Activated naive CD4-positive, alpha-beta T cell treated with anti-CD3 and anti-CD28 coated beads, Interleukin-2, amount 50 U/mL, for 72 hours (primary cell): Measurements from ENCODE around the gene SIRPG. TPM values are rescaled to one million over a fixed set of nuclear protein-coding genes. Genes with fewer than 3 reads are reported as not detected.
"Not testable (repeated sequence)": the region's sequence is repeated elsewhere in the genome, so short reads cannot be mapped to it uniquely, and the experiment has no call there.

Experiments used
- ATAC-seq, 2 donors: fragments of 150-1000 bp; cut with Tn5 transposase; 2 replicates each; pipeline ENCODE4 v1.10.0; 2021; ENCODE audit warnings: mild to moderate bottlenecking in 2 of 2, moderate library complexity in 2 of 2
- DNase-seq, 2 donors: peaks; one replicate each; pipeline ENCODE4 v3.0.0; 2021 to 2022; ENCODE audit warnings: low spot score in 2 of 2
- H3K27ac Mint-ChIP-seq, 2 donors: one replicate each; pipeline ENCODE4 v1.8.0; 2022; ENCODE audit warnings: mild to moderate bottlenecking in 2 of 2, mixed read lengths in 2 of 2
- H3K36me3 Mint-ChIP-seq, 2 donors: one replicate each; pipeline ENCODE4 v1.8.0; 2022; ENCODE audit warnings: mixed read lengths in 2 of 2
- H3K9me3 Mint-ChIP-seq, 2 donors: one replicate each; pipeline ENCODE4 v1.8.0; 2022; ENCODE audit warnings: mixed read lengths in 2 of 2
- total RNA-seq, 2 donors: library from RNA; stranded (reverse); gene quantifications; one replicate each; pipeline ENCODE4 v1.2.3, GENCODE V29; 2022

The SIRPG gene
- total RNA-seq, 2 donors from 2014 or later: 46.9 to 67.8 TPM

GRCh38 chr20:1628621-1629020, 29.0 kb downstream of the SIRPG start:
- Mint-ChIP-seq H3K36me3 (peaks cover 21 to 67% of the 10 kb centered on the region in 2 donors), H3K27ac (peak overlapping the region; percentile 16 to 59), H3K9me3 (no peaks in the 10 kb centered on the region)
- no peak for ATAC-seq
- no peak for DNase-seq

DNA sequence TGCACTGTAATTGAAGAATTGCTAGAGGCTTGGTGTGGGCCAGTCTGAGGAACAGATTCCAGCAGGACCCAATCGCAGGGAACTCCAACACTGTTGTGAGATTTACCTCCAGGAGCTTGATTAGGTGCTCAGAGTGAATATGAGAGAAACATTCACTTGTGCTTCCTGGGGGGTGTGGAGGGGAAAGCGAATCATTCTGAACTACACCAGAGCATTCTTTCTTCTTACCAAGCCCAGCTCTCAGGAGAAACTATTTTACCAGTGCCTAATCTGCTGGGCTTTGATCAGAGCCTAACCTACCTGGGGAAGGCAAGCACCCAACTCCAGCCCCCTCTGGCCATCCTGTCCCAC, 30.4 kb downstream of the SIRPG start:
- ATAC-seq: peak; percentile 2 to 22
- H3K9me3 Mint-ChIP-seq: no peaks in the 10 kb centered on the region
- peak overlapping the region in 1 of 2 donors; percentile 70 for H3K27ac Mint-ChIP-seq
- DNase-seq: no peak
- peaks cover 21 to 59% of the 10 kb centered on the region in 2 donors for H3K36me3 Mint-ChIP-seq

DNA sequence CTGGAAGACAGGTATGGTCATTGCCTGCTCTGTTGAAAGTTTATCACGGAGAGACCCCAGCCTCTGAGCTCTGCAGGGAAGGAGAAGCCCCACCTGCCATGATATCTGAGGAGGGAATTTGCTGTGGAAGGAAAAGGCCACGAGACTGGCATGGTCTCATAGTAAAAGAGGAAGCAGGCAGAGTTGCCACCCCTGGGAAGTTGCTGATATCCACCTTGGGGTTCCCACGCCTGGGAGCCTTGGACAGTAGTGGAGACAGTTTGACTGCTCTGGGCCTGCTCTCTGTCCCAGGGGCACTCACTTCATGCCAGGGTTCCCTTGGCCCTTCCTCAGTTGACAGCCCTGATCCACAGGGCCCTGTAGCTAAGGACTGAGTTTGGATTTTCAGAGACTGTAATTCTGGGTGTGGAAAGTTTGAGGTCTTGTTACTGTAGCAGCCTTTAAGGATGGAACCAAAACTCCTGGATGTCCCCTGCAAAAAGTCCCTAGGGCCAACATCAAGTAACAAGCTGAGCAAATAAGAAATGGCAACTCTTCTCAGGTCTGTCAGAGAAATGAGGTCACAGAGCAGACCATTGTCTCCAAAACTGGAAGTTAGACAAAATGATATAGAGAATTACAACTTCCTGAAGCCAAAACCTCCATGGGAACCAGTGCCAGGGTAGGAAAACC, 30.9 kb downstream of the SIRPG start:
- ATAC-seq: peak in 1 of 2 donors; percentile 46
- peaks cover 21 to 54% of the 10 kb centered on the region in 2 donors for H3K36me3 Mint-ChIP-seq
- H3K9me3 Mint-ChIP-seq: no peaks in the 10 kb centered on the region
- DNase-seq: no peak
- peak overlapping the region; percentile 70 to 73 for H3K27ac Mint-ChIP-seq

DNA sequence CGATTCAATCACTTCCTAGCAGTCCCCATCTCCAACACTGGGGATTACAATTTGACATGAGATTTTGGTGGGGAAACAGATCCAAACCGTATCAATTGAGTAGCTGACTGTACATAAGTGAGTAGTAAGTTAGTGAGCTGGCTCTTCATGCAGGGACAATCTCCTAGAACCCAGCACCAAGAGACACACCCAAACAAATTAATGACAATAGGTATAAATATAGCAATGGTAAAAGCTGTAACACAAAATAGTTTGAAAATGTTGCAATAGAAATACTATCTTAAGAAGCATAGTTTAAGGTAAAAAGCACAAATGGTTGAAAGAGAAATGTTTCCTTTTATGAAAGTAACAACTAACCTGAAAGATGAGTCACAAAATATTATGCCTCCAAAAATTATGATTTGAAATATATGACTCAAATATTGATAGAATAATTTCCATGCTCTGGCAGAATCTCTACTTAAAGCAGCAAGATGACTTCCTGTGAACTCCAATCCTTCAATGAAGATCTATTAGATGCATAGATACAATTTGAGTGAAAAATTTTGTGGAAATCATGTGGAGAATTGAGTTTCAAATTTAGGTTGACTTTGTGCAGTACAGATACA, 32.4 kb downstream of the SIRPG start:
- Mint-ChIP-seq H3K9me3 (no peaks in the 10 kb centered on the region), H3K27ac (peak overlapping the region; percentile 70 to 80), H3K36me3 (peaks cover 21 to 39% of the 10 kb centered on the region in 2 donors)
- ATAC-seq (peak; percentile 53 to 73), DNase-seq (no peak)

- peaks cover 3 to 4% of the 10 kb centered on the region in 2 donors for H3K9me3 Mint-ChIP-seq
- DNase-seq (no peak), ATAC-seq (no peak)
- peak overlapping the region; percentile 72 to 77 for H3K27ac Mint-ChIP-seq
- H3K36me3 Mint-ChIP-seq: peaks cover 9 to 36% of the 10 kb centered on the region in 2 donors
Measured at GRCh38 chr20:1623501-1624205, 33.9 kb downstream of the SIRPG start.

GRCh38 chr20:1622450-1622849, 35.1 kb downstream of the SIRPG start:
- peak in 1 of 2 donors; percentile 24 for ATAC-seq
- Mint-ChIP-seq H3K36me3 (peaks cover 10 to 33% of the 10 kb centered on the region in 2 donors), H3K27ac (peak overlapping the region; percentile 20 to 77), H3K9me3 (peaks cover 3 to 10% of the 10 kb centered on the region in 2 donors)
- no peak for DNase-seq

DNA sequence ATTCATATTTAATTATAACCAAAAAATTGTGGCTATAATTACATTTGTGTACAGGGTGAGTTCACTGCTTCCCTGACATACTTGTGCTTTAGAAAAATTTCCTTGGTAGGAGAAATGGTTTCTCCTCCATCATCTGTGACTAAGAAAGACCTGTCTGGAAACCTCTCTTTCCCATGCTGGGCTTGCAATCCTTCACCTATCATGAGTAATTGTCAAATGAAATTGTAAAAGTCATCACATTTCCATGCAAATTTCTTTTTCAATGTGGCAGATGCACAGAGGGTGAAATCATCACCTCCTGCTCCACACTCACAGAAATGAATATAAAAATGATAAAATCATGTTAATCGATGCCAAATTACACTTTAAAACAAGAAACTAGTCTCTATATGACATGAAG, 36.3 kb downstream of the SIRPG start:
- no peak for DNase-seq
- peak overlapping the region in 1 of 2 donors; percentile 50 for H3K27ac Mint-ChIP-seq
- peaks cover 6 to 23% of the 10 kb centered on the region in 2 donors for H3K36me3 Mint-ChIP-seq
- H3K9me3 Mint-ChIP-seq: peaks cover 3 to 10% of the 10 kb centered on the region in 2 donors
- ATAC-seq: peak in 1 of 2 donors; percentile 13

DNA sequence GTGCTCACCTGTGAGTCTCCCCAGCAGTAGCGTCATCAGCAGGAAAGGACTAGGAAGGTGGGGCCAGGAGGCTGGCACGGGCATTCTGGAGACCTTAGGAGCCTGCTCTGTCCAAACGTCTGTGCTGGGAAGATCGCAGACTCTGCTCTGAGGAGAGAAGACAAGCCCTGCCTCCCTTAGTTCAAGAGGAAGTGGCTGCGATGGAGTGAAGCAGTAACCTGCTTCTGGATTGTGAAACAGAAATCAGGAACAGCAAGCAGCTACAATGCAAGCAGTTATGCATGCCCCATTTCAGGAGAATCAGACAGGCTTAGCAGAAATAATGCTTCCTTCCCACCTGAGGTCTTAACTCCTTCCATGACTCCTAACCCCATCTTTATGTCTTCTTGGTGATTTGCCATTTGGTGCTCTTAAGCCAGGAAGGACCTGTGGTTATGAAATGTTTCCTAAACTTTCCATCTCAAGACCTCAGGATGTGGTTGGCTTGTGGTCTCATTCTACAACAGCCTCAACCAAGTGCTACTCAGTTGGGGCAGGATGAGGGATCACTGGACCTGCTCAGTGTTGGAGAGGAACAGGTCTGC, 37.6 kb downstream of the SIRPG start, which contains the start of gene SIRPB1:
Gene SIRPB1 (minus strand): TSS at position 149 of the 584 bp plus-strand sequence. CDS start 65 bp downstream, at position 84.
- ATAC-seq (peak; percentile 42 to 80), DNase-seq (no peak)
- H3K27ac Mint-ChIP-seq: peak within 1 kb of the TSS; percentile 25 to 50
- H3K36me3 Mint-ChIP-seq: peaks cover 6 to 19% of the 10 kb centered on the region in 2 donors
- peaks cover 3 to 10% of the 10 kb centered on the region in 2 donors for H3K9me3 Mint-ChIP-seq

- H3K36me3 Mint-ChIP-seq: peaks cover 6 to 19% of the 10 kb centered on the region in 2 donors
- H3K9me3 Mint-ChIP-seq: peaks cover 3 to 14% of the 10 kb centered on the region in 2 donors
- no peak for DNase-seq
- no peak for ATAC-seq
- peak overlapping the region; percentile 3 to 25 for H3K27ac Mint-ChIP-seq
Measured at GRCh38 chr20:1618954-1619540, 38.5 kb downstream of the SIRPG start.

DNA sequence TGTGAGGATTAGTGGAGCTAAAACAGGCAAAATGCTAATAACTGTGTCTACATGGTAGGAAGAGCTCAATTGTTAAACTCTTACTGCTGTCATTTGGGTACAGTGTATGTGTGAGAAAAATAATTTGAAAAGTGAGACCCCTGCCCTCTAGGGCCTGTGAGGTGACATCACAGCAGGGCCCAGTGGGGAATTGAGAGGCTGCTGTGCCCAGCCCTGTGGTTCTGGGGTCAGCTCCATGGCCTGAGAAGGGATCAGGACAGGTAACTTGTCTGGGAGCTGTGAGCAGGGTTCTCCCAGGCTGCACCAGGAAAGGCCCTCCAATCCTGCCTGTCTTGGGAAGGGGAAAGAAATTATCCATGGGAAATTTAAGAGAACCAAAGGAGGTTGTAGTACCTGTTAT, 39.1 kb downstream of the SIRPG start:
- Mint-ChIP-seq H3K36me3 (peaks cover 6 to 19% of the 10 kb centered on the region in 2 donors), H3K27ac (peak overlapping the region in 1 of 2 donors; percentile 3), H3K9me3 (peaks cover 3 to 14% of the 10 kb centered on the region in 2 donors)
- ATAC-seq (no peak), DNase-seq (no peak)

- Mint-ChIP-seq H3K9me3 (peaks cover 3 to 14% of the 10 kb centered on the region in 2 donors), H3K27ac (no peak overlapping the region), H3K36me3 (peaks cover 6 to 19% of the 10 kb centered on the region in 2 donors)
- DNase-seq (no peak), ATAC-seq (no peak)
Measured at GRCh38 chr20:1616858-1617434, 40.6 kb downstream of the SIRPG start.

DNA sequence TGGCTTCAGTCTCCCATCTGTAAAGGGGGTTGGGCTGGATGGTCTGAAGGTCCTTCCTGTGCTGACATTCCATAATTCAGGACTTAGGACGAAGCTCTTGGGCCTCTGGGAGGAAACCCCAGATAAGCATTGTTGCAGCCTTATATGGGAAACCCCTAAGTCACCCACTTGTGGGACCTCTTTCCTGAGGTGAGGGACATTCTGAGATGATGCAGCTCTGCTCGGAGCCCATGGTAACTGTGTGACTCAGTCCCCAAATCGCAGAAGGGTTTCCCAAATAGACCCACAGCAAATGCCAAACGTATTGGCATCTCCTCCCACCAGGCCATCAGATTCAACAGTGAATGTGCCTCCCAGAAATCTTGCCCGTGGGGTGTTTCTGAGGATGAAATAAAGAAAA, 47.2 kb downstream of the SIRPG start:
- not testable (repeated sequence) for H3K9me3 Mint-ChIP-seq, H3K36me3 Mint-ChIP-seq, H3K27ac Mint-ChIP-seq, ATAC-seq, DNase-seq

- H3K9me3 Mint-ChIP-seq, H3K27ac Mint-ChIP-seq, H3K36me3 Mint-ChIP-seq, DNase-seq: not testable (repeated sequence)
- peak; percentile 51 to 75 for ATAC-seq
Measured at GRCh38 chr20:1608678-1609347, 48.8 kb downstream of the SIRPG start.

GRCh38 chr20:1600736-1601135, 56.8 kb downstream of the SIRPG start:
- no peaks in the 10 kb centered on the region for H3K9me3 Mint-ChIP-seq
- no peak overlapping the region for H3K27ac Mint-ChIP-seq
- DNase-seq (no peak), ATAC-seq (no peak)
- no peaks in the 10 kb centered on the region for H3K36me3 Mint-ChIP-seq

DNA sequence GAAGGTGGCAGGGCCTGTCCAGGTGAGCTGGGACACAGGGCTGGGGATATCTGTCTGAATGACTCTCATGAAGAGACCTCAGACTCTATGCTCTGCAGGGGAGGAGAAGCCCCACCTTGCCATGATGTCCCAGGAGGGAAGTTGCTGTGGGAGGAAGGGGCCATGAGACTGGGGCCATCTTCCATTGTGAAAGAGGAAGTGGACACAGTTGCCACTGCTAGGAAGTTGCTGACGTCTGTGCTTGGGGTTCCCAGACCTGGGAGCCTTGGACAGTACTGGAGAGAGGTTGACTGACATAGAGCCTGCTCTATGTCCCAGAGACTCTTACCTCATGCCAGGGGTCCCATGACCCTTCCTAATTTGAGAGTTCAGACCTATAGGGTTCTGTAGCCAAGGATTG, 62.2 kb downstream of the SIRPG start:
- DNase-seq (no peak), ATAC-seq (no peak)
- H3K9me3 Mint-ChIP-seq: no peaks in the 10 kb centered on the region
- H3K27ac Mint-ChIP-seq: no peak overlapping the region
- H3K36me3 Mint-ChIP-seq: no peaks in the 10 kb centered on the region
